ENCODE data around the gene CD82.

The CD82 gene

GRCh38 chr11:44521148-44521547 lies 44.3 kb upstream of the CD82 start:
- Histone ChIP-seq H3K27me3 (peaks cover 39% of the 10 kb centered on the region), H3K27ac (no peak overlapping the region)
- TF ChIP-seq, protein P1, sequence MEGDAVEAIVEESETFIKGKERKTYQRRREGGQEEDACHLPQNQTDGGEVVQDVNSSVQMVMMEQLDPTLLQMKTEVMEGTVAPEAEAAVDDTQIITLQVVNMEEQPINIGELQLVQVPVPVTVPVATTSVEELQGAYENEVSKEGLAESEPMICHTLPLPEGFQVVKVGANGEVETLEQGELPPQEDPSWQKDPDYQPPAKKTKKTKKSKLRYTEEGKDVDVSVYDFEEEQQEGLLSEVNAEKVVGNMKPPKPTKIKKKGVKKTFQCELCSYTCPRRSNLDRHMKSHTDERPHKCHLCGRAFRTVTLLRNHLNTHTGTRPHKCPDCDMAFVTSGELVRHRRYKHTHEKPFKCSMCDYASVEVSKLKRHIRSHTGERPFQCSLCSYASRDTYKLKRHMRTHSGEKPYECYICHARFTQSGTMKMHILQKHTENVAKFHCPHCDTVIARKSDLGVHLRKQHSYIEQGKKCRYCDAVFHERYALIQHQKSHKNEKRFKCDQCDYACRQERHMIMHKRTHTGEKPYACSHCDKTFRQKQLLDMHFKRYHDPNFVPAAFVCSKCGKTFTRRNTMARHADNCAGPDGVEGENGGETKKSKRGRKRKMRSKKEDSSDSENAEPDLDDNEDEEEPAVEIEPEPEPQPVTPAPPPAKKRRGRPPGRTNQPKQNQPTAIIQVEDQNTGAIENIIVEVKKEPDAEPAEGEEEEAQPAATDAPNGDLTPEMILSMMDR (IDR thresholded peaks at IDR 0.05): no peak

GRCh38 chr11:44522294-44522693 lies 43.2 kb upstream of the CD82 start:
- TF ChIP-seq, protein P1 (IDR thresholded peaks at IDR 0.05): no peak
- Histone ChIP-seq H3K4me3 (ENCODE audit: low read depth in 1 of 2, low read length in 1 of 2) (no peak overlapping the region), H3K27ac (no peak overlapping the region), H3K9me3 (no peaks in the 10 kb centered on the region), H3K36me3 (no peaks in the 10 kb centered on the region), H3K27me3 (peaks cover 39% of the 10 kb centered on the region), H3K4me1 (ENCODE audit: control insufficient read depth in 1 of 2, insufficient read depth in 1 of 2, low read depth in 1 of 2, low read length in 1 of 2) (peaks cover 31 to 39% of the 10 kb centered on the region in 2 experiments)

More at GRCh38 chr11:44521148-44521547, 44.3 kb upstream of the CD82 start:
- Histone ChIP-seq H3K4me3 (ENCODE audit: low read depth in 1 of 2, low read length in 1 of 2) (no peak overlapping the region), H3K36me3 (no peaks in the 10 kb centered on the region), H3K4me1 (ENCODE audit: control insufficient read depth in 1 of 2, insufficient read depth in 1 of 2, low read depth in 1 of 2, low read length in 1 of 2) (peaks cover 19 to 28% of the 10 kb centered on the region in 2 experiments), H3K9me3 (no peaks in the 10 kb centered on the region)

DNA sequence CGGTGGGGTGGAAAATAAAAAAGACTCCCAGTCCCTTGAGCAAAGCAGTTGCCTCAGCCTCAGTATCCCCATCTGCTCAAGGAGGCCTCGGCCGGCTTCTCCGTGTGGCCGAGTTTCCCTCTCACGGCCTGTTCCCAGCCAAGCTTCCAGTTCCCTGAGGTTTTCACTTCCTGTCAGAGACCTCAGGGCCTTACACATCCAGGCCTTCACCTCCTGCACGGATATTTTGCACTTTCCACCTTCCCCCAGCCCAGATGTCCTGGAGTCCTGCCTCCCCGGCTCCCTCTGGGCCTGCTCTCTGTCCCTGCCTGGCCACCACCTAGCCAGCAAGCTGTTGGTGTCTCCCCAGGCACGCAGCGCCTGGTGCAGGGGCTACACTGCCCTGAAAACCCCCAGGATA lies 41.1 kb upstream of the CD82 start:
- peaks cover 33% of the 10 kb centered on the region for H3K27me3 ChIP-seq
- TF ChIP-seq, protein P1 (IDR thresholded peaks at IDR 0.05): no peak
- H3K27ac ChIP-seq: no peak overlapping the region
- peaks cover 47 to 59% of the 10 kb centered on the region in 2 experiments for H3K4me1 ChIP-seq (ENCODE audit: control insufficient read depth in 1 of 2, insufficient read depth in 1 of 2, low read depth in 1 of 2, low read length in 1 of 2)
- no peak overlapping the region for H3K4me3 ChIP-seq (ENCODE audit: low read depth in 1 of 2, low read length in 1 of 2)
- H3K36me3 ChIP-seq: no peaks in the 10 kb centered on the region
- no peaks in the 10 kb centered on the region for H3K9me3 ChIP-seq

- Histone ChIP-seq H3K4me3 (ENCODE audit: low read depth in 1 of 2, low read length in 1 of 2) (no peak overlapping the region), H3K4me1 (ENCODE audit: control insufficient read depth in 1 of 2, insufficient read depth in 1 of 2, low read depth in 1 of 2, low read length in 1 of 2) (peaks cover 52 to 63% of the 10 kb centered on the region in 2 experiments), H3K36me3 (no peaks in the 10 kb centered on the region), H3K27ac (no peak overlapping the region), H3K27me3 (peaks cover 31% of the 10 kb centered on the region), H3K9me3 (no peaks in the 10 kb centered on the region)
- TF ChIP-seq, protein P1 (IDR thresholded peaks at IDR 0.05): no peak
Measured at GRCh38 chr11:44524751-44525201, 40.7 kb upstream of the CD82 start.

DNA sequence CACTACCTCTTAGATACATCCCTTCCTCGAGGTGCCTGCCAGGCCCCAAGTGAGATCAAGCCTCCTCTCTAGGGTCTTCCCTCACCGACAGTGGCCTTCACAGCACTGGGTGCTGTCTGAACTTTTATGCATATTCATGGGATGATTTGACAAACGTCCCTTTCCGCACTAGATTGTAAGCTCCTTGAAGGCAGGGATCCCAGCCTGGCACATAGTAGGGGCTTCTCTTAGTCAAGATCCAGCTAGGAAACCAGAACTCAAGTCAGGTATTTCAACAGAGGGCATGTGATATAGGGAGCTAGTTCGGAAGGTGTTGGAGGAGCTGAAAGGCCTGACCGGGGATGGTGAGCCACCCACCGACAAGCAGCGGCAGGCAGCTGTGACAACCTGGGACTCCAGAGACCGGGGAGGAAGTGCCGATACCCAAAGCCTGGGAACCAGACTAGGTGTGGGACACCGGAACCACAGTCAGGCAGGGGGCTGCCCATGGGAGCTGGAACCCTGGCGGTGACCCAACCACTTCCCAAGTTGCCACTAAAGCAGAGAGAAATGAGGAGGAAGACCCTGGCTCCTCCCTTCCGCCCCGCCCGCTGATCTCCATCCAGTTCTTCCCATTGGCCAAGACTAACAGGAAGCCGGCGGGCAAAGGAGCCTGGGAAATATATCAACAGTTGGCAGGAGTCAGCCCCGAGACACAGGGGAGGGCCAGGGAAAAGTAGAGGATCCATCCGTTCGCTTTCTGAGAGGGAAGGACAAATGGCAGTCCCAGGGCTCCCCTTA lies 39.8 kb upstream of the CD82 start:
- no peaks in the 10 kb centered on the region for H3K36me3 ChIP-seq
- H3K27ac ChIP-seq: no peak overlapping the region
- TF ChIP-seq, protein P1 (IDR thresholded peaks at IDR 0.05): no peak
- peaks cover 23% of the 10 kb centered on the region for H3K27me3 ChIP-seq
- peaks cover 60 to 72% of the 10 kb centered on the region in 2 experiments for H3K4me1 ChIP-seq (ENCODE audit: control insufficient read depth in 1 of 2, insufficient read depth in 1 of 2, low read depth in 1 of 2, low read length in 1 of 2)
- H3K9me3 ChIP-seq: no peaks in the 10 kb centered on the region
- no peak overlapping the region for H3K4me3 ChIP-seq (ENCODE audit: low read depth in 1 of 2, low read length in 1 of 2)
